ENCODE measurements around the gene POLRMT. TPM values are rescaled to one million over a fixed set of nuclear protein-coding genes. Genes with fewer than 3 reads are reported as not detected.
"Not testable (repeated sequence)": the region's sequence is repeated elsewhere in the genome, so short reads cannot be mapped to it uniquely, and the experiment has no call there.

The POLRMT gene
- total RNA-seq, 1 experiment from 2014 or later: 40.9 TPM

DNA sequence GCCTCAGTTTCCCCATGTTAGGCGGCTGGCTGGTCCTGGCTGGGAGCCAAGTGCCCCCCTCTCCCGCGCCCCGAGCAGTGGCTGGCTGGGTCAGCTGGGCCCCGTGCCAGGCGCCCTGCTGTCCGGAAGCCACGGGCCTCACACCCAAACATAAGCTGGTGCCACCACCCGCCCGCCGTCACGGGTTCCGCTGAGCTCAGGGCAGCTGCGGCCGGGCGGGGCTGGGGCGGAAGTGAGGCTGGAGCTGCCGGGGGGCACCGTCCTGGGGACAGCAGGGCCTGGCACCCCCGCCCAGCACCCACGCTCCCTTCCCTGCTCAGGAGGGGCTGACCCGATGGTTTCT, 24.4 kb downstream of the POLRMT start:
- TF ChIP-seq, protein P1, sequence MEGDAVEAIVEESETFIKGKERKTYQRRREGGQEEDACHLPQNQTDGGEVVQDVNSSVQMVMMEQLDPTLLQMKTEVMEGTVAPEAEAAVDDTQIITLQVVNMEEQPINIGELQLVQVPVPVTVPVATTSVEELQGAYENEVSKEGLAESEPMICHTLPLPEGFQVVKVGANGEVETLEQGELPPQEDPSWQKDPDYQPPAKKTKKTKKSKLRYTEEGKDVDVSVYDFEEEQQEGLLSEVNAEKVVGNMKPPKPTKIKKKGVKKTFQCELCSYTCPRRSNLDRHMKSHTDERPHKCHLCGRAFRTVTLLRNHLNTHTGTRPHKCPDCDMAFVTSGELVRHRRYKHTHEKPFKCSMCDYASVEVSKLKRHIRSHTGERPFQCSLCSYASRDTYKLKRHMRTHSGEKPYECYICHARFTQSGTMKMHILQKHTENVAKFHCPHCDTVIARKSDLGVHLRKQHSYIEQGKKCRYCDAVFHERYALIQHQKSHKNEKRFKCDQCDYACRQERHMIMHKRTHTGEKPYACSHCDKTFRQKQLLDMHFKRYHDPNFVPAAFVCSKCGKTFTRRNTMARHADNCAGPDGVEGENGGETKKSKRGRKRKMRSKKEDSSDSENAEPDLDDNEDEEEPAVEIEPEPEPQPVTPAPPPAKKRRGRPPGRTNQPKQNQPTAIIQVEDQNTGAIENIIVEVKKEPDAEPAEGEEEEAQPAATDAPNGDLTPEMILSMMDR (IDR thresholded peaks at IDR 0.05; ENCODE audit: unreplicated experiment): no peak
- H3K4me1 Mint-ChIP-seq (ENCODE audit: insufficient read depth, unreplicated experiment): peaks cover 11% of the 10 kb centered on the region
- no peak overlapping the region for H3K27ac Mint-ChIP-seq (ENCODE audit: low read depth, unreplicated experiment)
- H3K4me3 Mint-ChIP-seq (ENCODE audit: unreplicated experiment): no peak overlapping the region
- no peaks in the 10 kb centered on the region for H3K9me3 Mint-ChIP-seq (ENCODE audit: unreplicated experiment)
- intact Hi-C loops (cut with micrococcal nuclease): no loop called here
- ChIA-PET CTCF (no interaction called here), POLR2A (no interaction called here)
- DNase-seq (ENCODE audit: unreplicated experiment): peak; percentile 48
- H3K36me3 Mint-ChIP-seq (ENCODE audit: insufficient read depth, unreplicated experiment): peaks cover 14% of the 10 kb centered on the region
- no peaks in the 10 kb centered on the region for H3K27me3 Mint-ChIP-seq (ENCODE audit: insufficient read depth, unreplicated experiment)
- BruUV-seq (replicated peaks): no TSS peak

DNA sequence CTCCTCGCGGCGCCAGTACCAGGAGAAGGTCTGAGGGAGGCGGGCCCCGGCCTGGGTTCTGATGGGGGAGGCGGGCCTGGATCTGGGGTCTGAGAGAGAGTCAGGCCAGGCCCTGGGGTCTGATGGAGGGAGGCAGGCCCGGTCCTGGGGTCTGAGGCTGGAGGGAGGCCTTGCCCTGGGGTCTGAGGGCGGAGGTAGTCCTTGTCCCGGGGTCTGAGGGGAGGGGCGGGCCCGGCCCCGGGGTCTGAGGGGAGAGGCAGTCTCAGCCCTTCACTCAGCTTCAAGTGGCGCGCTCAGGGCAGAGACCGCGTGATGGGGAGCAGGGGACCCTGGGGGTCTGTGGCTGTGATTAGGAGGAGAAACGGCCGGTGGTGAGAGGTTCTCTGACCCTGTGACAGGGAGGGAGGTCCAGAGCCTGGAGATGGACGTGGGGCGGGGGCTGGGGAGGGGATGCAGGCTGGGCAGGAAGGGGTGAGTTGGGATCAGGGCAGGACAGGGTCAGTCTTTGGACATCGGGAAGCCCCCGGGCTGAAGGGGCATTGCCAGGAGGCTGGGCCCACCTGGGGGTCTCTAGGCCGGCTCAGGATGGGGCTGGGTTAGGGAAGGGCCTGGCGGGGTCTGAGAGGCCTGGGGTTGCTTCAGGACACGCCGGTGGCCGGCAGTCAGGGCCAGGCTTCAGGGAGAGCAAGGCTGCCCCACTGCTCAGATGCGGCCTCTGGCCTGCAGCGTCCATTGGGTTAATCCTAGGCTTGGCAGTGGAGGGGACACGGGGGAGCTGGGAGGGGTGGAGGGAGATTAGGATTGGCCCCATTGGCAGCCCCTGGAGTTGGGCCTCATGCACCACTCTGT, 25.0 kb downstream of the POLRMT start:
- DNase-seq (ENCODE audit: unreplicated experiment): no peak
- ChIA-PET POLR2A (no interaction called here), CTCF (no interaction called here)
- Mint-ChIP-seq H3K36me3 (ENCODE audit: insufficient read depth, unreplicated experiment) (peaks cover 13% of the 10 kb centered on the region), H3K27ac (ENCODE audit: low read depth, unreplicated experiment) (no peak overlapping the region), H3K4me3 (ENCODE audit: unreplicated experiment) (no peak overlapping the region), H3K9me3 (ENCODE audit: unreplicated experiment) (no peaks in the 10 kb centered on the region), H3K4me1 (ENCODE audit: insufficient read depth, unreplicated experiment) (peaks cover 11% of the 10 kb centered on the region), H3K27me3 (ENCODE audit: insufficient read depth, unreplicated experiment) (no peaks in the 10 kb centered on the region)
- intact Hi-C loops (cut with micrococcal nuclease): no loop called here
- TF ChIP-seq, protein P1 (IDR thresholded peaks at IDR 0.05; ENCODE audit: unreplicated experiment): no peak
- no TSS peak for BruUV-seq (replicated peaks)

DNA sequence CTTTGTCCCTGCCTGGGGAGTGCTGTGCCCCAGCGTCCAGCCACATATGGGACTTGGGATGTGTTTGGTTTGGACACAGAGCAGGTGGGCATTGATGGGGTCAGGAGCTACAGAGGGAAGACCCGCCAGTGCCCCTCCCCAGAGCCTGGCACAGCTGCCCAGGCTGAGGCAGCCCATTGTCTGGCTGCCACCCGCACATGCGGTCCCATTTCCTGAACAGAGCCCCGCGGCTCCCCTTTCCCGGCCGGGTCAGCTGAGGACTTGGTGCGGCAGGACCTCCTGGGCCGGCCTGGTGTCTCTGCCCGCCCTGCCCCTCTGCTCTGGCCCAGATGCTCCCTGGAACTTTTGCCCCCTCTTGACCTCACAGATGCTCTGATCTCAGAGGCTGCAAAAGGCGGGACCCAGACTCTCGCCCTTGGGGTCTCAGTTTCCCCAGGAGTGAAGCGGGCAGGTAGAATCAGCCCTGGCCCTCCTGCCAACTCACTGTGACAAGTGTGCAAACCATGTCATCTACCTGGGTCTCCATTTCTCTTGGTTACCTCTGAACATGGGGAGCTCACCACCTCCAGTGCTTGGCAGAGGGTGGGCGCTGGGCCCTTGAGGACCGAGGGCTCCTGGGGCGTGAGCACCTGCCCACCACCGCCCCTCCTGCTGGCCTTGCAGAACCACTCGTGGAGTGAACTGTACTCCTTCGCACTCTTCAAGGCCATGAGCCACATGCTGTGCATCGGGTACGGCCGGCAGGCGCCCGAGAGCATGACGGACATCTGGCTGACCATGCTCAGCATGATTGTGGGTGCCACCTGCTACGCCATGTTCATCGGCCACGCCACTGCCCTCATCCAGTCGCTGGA, 25.8 kb downstream of the POLRMT start:
- no peaks in the 10 kb centered on the region for H3K27me3 Mint-ChIP-seq (ENCODE audit: insufficient read depth, unreplicated experiment)
- H3K4me1 Mint-ChIP-seq (ENCODE audit: insufficient read depth, unreplicated experiment): peaks cover 11% of the 10 kb centered on the region
- H3K4me3 Mint-ChIP-seq (ENCODE audit: unreplicated experiment): no peak overlapping the region
- no peaks in the 10 kb centered on the region for H3K9me3 Mint-ChIP-seq (ENCODE audit: unreplicated experiment)
- no peak for DNase-seq (ENCODE audit: unreplicated experiment)
- intact Hi-C loops (cut with micrococcal nuclease): no loop called here
- H3K36me3 Mint-ChIP-seq (ENCODE audit: insufficient read depth, unreplicated experiment): peaks cover 8% of the 10 kb centered on the region
- H3K27ac Mint-ChIP-seq (ENCODE audit: low read depth, unreplicated experiment): no peak overlapping the region
- ChIA-PET CTCF (no interaction called here), POLR2A (interaction anchor here (0.7 kb wide), 1 partner anchor 644 kb away, joined by 3 read pairs; no protein-coding TSS in a partner anchor)
- TF ChIP-seq, protein P1 (IDR thresholded peaks at IDR 0.05; ENCODE audit: unreplicated experiment): no peak
- no TSS peak for BruUV-seq (replicated peaks)

DNA sequence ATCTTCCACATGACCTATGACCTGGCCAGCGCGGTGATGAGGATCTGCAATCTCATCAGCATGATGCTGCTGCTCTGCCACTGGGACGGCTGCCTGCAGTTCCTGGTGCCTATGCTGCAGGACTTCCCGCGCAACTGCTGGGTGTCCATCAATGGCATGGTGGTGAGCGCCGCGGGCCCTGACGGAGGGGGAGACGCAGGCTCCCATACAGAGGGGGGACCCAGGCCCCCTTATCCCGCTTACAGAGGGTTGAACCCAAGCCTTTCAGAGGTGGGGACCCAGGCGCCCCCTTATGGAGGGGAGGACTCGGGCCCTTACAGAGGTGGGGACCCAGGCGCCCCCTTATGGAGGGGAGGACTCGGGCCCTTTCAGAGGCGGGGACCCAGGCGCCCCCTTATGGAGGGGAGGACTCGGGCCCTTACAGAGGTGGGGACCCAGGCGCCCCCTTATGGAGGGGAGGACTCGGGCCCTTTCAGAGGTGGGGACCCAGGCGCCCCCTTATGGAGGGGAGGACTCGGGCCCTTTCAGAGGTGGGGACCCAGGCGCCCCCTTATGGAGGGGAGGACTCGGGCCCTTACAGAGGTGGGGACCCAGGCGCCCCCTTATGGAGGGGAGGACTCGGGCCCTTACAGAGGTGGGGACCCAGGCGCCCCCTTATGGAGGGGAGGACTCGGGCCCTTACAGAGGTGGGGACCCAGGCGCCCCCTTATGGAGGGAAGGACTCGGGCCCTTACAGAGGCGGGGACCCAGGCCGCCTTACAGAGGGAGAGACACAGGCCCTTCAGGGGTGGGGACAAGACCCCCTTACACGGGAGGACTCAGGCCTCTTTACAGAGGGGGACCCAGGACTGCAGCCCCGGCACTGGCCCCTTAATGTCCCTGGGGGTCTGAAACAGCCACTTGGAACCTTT, 28.0 kb downstream of the POLRMT start:
- H3K4me1 Mint-ChIP-seq (ENCODE audit: insufficient read depth, unreplicated experiment); CTCF ChIA-PET; H3K27ac Mint-ChIP-seq (ENCODE audit: low read depth, unreplicated experiment); H3K4me3 Mint-ChIP-seq (ENCODE audit: unreplicated experiment); intact Hi-C loops (cut with micrococcal nuclease); H3K27me3 Mint-ChIP-seq (ENCODE audit: insufficient read depth, unreplicated experiment); BruUV-seq (replicated peaks); H3K9me3 Mint-ChIP-seq (ENCODE audit: unreplicated experiment); DNase-seq (ENCODE audit: unreplicated experiment); POLR2A ChIA-PET; H3K36me3 Mint-ChIP-seq (ENCODE audit: insufficient read depth, unreplicated experiment): not testable (repeated sequence)
